GM12872 (cell line): Measurements from ENCODE around the gene TRUB1.

Experiments
- CTCF ChIP-seq: IDR thresholded peaks from 3 replicates; pipeline ENCODE4 v1.5.1; 2011; ENCODE audit warnings: low read depth, mild to moderate bottlenecking, low read length, moderate library complexity; ENCODE audit not compliant: insufficient read depth

TRUB1 gene

GRCh38 chr10:114962441-114962840, 24.4 kb downstream of the TRUB1 start:
- no peak for TF ChIP-seq CTCF

GRCh38 chr10:114963908-114964307, 25.9 kb downstream of the TRUB1 start:
- TF ChIP-seq CTCF, result no peak

- TF ChIP-seq CTCF, result no peak
Measured at GRCh38 chr10:114967071-114967470, 29.1 kb downstream of the TRUB1 start.

- TF ChIP-seq CTCF, result no peak
Measured at GRCh38 chr10:114970515-114970914, 32.5 kb downstream of the TRUB1 start.

- no peak for TF ChIP-seq CTCF
Measured at GRCh38 chr10:114973306-114973705, 35.3 kb downstream of the TRUB1 start.

DNA sequence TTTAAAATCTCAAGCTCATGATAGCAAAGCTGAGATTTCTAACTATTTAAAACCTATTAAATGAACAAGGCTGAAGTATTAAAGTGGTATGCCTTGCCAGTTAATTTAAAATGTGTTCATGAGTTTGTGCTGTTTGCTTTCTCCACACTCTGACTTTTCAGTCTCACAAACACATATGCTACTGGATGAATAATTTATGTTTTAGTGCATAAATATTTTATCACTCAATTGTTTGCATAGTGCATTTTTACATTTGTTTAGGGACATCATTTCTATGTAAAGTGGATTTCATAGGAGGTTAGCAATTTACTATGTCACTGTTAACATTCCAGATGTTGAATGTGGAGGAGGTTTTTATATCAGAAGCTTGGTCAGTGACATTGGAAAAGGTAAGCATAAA, 36.0 kb downstream of the TRUB1 start:
- no peak for TF ChIP-seq CTCF

GRCh38 chr10:114974625-114975024, 36.6 kb downstream of the TRUB1 start:
- TF ChIP-seq CTCF, result no peak

DNA sequence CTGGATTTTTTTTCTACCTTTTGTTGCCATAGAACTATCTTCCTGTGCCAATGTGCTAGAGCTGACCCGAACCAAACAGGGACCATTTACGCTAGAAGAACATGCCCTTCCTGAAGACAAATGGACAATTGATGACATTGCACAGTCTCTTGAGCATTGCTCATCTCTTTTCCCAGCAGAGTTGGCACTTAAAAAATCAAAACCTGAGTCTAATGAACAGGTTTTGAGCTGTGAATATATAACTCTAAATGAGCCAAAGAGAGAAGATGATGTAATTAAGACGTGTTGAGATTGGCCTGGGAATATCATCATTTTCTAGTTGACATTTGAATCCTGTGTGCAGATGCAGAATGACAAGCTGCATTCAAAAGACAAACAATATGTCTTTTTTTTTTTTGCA, 37.1 kb downstream of the TRUB1 start:
- TF ChIP-seq CTCF, result no peak
